Measurements from ENCODE around the gene DENR.
"Not testable (repeated sequence)": the region's sequence is repeated elsewhere in the genome, so short reads cannot be mapped to it uniquely, and the experiment has no call there.

DENR gene

DNA sequence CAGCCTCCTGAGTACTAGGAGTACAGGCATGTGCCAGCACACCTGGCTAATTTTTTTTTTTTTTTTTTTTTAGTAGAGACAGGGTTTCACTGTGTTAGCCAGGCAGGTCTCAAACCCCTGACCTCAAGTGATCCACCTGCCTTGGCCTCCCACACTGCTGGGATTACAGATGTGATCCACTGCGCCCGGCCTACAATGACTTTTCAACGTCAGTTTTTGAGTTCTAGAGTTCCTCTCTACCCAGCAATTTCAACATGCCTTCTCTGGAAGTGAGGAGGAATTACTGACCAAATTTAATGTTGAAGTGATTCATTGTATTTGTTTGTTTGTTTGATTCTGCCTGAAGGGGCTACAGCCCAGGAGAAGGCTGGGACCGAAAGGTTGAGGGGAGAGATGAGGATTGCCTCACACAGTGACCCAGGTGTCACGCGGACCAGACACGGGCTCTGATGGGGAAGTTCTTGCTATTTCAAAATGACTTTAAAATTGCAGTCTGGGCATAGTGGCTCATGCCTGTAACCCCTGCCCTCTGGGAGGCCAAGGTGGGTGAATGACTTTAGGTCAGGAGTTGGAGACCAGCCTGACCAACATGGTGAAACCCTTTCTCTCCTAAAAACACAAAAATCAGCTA, 8.6 kb upstream of the DENR start:
- DNase-seq, result no peak

DNA sequence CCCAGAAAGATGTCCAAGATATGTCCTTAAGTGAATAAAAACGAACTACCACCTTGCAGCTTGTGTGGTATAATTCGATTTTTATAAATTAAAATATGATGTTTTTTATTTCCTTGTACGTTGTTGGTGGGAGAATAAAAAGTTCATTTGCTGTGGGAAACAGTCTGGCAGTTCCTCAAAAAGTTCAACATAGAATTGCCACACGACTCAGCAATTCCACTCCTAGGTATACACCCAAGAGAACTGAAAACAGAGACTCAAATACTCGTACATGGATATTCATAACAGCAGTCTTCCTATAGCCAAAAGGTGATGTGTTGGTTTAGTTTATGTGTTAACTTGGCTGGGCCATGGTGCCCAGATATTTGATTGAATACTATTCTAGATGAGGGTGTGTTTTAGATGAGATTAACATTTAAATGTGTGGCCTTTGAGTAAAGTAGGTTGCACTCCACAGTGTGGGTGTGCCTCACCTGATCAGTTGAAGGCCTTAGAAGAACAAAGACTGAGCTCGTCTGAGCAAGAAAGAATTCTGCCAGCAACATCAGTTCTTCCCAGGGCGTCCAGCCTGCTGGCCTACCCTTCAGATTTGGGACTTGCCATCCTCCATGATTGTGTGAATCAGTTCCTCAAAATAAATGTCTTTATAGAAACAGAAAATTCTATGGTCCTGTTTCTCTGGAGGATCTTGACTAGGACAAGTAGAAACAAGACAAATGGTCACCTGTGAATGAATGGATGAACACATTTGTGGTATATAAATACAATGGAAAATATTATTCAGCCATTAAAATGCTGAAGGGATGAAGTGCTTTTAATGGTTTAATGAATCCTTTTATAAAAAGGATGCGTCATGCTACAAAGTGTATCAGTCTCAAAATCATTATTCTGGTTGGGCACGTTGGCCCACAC, 5.1 kb upstream of the DENR start:
- DNase-seq, result no peak

DNA sequence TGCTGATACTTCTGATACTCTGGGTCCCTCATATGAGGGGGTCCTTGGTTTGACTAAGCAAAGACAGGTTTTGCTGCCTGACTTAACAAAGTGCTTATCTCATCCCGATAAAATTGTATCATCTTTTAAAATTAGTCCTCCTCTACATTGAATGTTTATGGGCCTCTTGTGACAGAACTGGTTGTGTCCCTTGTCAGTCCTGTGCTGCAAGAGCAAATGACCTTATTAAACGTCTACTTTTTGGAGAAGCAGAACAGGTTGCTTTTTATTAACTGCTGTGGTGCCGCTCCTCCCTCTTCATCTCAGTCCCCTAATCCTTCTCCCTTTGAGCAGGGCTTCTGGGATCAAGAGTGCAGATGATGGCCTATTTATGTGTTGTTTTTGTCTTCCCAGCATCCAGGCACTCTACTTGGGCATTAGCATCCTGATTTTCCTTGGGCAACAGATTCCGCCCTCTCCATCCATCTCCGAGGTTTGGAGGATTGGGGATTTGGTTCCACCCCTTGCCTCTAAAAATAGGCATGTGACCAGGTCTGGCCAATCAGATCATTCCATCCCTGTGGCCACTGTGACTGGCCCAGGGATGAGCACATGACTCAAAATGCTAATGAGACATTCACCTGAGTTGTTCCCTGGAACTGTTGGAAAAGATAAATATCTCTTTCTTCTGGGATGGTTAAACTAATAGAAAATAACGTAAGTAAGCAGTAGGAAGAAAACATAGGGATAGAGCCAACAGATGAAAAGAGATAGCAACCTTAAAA, 2.9 kb upstream of the DENR start:
- no peak for DNase-seq

DNA sequence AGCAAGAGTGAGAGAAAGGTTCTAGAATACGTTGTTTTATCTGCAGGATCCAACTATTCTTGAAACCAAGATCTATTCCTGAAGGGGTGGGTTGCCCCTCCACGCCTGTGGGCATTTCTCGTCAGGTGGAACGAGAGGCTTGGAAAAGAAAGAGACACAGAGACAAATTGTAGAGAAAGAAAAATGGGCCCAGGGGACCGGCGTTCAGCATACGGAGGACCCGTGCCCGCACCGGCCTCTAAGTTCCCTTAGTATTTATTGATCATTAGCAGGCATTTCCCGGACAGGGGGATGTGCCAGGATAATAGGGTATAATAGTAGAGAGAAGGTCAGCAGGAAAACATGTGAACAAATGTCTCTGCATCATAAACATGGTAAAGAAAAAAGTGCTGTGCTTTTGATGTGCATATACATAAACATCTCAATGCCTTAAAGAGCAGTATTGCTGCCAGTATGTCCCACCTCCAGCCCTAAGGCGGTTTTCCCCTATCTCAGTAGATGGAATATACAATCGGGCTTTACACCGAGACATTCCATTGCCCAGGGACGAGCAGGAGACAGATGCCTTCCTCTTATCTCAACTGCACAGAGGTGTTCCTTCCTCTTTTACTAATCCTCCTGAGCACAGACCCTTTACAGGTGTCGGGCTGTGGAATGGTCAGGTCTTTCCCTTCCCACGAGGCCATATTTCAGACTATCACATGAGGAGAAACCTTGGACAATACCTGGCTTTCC, 1.7 kb upstream of the DENR start:
- not testable (repeated sequence) for DNase-seq

DNA sequence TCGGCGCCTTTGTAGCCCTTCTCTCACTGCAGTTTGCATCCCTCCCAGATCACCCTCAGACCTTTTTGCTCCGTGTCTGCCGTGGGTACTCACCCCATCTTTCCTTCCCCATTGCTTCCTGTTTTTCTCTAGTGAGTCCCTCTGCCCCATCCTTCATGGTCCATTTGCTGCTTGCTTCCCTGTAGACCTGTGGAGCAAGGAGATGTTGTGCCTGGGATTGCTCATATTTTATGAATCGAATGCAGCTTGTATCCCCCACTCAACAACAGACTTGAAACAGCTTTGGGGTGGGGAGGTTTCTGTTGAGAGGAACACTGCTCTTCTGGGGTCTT, 661 bp downstream of the DENR start:
- no peak for DNase-seq

DNA sequence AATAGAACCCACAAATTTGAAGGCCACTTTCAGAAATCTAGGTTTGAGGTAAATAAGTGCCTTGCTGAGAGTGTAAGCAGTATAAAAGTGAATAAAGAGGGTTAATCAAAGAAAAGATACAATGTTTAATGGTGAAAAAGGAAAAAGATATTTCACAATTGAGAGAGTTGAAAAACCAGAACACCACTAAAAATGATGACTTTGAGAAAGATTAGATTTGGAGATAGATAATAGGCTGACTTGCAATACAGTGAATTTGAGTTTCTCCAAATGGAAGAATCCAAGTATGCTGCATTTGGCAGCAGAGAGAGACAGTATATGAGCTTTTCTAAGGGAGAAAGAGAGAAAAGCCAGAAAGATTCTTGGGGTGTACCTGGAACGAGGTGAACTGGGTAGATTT, 2.2 kb downstream of the DENR start:
- DNase-seq, result no peak

DNA sequence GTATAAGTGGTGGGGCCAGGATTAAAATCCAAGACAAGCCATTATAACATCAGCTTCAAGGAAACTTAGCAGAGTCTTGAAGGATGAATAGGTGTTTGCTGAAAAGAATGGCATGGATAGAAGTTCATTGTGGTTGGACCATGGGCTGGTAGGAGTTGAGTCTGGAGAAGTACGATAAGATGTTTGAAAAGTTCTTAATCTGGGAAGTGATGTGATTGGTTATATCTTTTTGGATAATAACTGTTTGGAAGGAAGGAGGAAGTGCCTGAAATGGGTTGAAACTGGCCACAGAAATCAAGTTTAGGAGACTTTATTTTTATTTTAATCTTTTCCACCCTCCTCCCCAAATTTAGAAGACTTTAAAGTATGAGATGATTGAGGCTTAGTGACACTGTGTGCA, 4.9 kb downstream of the DENR start:
- DNase-seq, result no peak

DNA sequence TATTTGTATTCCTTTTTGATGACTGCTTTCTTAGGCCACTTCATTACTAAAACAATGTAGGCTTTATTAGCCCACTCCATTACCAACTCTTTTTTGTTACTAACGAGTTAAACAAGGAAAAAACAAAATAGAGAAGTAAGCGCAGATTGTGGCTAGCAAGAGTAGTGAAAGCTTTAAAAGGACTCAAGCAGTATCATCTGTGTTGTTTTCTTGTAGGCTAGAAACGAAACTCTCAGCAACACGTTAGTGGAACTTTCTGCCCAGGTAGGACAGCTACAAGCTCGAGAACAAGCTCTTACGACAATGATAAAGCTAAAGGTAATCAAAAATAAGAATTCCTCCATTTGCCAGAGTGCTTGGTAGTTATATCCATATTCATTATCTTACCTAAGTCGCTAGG, 32.9 kb downstream of the DENR start:
- no peak for DNase-seq

DNA sequence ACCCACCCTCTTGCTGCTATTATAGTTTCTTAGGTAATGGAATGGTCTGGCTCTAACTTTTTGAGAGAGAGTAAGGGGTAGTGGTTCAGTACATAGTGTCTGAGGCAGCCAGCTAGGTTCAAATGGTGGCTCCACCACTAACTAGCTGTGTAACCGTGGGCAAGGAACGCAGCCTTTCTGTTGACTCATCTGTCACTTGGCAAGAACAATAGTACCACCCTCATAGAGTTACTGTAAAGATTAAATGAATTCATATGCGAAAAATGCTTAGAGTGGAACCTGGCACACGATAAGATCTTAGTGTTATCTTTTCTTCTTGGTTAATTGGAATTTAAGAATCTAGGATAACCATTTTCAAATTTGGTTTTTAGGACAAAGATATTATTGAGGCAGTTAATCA, 35.8 kb downstream of the DENR start:
- DNase-seq, result no peak

DNA sequence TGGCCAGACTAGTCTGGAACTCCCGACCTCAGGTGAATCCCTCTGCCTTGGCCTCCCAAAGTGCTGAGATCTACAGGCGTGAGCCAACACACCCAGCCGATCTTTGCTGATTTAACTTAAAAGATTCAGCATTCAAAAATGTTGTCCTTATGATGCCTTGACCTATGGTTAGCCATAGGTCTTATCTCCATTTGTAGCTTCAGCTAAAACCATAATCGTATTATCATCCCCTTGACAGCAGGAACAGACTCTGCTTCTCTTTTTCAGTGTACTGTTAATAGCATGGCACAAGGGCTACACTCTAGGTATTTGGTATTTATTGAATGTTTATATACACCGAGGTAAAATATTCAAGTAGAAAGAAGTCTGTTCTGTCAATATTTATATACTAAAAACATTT, 37.0 kb downstream of the DENR start:
- no peak for DNase-seq

DNA sequence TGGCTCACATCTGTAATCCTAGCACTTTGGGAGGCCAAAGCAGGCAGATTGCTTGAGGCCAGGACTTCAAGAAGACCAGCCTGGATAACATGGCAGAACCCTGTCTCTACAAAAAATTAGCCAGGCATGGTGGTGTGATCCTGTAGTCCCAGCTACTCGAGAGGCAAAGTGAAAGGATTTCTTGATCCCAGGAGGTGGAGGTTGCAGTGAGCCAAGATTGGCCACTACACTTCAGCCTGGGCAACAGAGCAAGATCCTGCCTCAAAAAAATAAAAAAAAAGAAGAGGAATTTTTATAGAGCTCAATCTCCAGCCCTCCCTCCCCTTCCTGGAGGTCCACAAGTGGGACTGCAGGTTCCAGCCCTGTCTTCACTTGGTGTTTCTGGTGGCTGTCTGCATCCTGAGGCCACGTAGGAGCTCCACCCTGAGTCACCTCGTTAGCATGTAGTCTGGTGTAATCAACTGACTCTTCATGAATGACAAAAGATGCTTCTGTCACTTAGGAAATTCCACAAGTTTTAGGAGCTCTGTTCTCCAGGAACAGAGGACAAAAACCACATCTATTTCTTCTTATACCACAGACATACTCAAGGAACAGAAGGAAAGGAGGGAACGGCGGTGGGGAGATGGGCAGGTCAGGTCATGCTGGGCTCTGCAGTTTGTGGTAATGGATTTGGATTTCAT, 37.9 kb downstream of the DENR start:
- no peak for DNase-seq

DNA sequence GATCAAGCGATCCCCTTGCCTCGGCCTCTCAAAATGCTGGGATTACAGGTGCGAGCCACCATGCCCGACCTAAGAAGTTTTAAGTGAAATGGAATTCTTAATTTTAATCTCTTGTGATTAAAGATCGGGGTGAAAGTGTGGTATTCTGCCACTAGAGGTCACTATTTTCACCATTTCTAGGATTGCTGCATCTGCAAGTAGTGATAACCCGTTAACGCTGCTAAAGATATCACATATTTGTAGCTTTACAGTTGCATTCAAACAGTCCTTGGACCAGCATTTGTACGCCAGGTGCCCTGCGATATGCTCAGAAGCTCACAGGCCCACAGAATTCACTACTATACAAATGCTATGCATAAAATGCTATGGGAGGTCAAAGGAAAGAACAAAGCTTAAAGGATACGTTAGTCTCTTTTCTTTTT, 41.1 kb downstream of the DENR start:
- DNase-seq, result peak; percentile 42

DNA sequence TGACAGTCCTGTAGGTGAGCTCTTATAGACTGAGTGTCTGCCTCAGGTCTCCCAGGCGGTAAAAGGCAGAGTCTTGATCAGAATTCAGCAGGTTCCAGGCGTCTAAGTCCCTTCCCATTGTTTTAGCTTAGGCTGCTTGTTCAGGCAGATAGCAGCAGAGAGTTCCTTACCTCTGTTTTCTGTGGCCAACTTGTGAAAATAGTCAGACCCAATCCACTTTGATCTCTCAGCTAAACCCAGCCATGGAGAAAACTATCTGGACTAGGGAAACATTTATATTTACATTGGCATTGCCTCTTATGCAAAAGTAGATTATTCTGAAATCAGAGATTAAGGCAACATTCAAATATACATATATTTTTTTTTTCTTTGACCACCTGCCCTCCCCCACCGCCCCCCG, 43.2 kb downstream of the DENR start:
- no peak for DNase-seq

DNA sequence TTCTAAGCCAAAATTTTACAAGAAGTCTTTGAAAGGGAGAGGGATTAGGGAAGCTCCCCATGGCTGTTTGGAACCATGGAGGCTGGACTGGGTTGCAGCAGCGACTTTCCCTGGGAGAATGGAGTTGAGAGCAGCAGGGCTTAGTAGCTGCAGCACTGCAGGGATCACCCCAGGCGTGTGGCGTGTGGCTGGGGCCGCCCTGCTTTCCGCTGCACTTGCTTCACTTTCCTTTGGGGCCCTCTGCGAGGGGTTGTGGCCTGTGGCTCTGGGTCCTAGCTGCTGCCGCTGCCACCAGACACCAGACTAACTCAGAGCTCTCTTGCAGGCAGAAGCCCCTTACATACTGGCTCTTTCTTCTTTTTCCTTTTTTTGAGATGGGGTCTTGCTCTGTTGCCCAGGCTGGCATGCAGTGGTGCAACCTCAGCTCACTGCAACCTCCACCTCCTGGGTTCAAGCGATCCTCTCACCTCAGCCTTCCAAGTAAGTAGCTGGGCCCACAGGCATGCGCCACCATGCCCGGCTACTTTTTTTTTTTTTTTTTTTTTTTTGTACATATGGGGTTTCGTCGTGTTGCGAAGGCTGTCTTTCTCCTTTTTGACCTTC, 47.1 kb downstream of the DENR start:
- DNase-seq, result no peak

DNA sequence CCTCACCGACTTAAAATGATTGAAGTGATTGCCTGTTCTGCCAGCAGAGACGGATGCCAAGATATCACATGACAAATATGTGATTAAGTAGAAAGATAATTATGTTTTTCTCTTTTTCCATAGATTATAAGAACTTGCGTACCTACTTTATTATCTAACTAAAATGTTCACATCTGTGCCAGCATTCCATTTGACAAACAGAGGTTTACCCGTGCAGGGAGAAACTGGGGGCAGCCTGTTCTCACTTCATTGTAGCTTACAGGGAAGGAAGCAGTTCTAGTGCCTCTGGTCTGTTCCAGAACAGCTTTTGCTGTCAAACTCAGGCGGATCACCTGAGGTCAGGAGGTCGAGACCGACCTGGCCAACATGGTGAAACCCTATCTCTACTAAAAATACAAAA, 51.3 kb downstream of the DENR start:
- no peak for DNase-seq

DNA sequence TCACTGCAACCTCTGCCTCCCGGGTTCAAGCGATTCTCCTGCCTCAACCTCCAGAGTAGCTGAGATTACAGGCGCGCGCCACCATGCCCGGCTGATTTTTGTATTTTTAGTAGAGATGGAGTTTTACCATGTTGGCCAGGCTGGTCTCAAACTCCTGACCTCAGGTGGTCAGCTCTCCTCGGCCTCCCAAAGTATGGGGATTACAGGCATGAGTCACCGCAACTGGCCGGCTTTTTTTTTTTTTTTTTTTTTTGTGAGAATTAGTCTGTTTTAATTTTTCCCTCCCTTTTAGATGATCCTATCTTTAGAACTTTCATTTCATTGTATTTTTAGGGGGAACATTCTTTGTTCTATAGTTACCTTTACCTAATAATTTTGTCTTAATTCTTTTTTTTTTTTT, 52.3 kb downstream of the DENR start:
- DNase-seq, result not testable (repeated sequence)

DNA sequence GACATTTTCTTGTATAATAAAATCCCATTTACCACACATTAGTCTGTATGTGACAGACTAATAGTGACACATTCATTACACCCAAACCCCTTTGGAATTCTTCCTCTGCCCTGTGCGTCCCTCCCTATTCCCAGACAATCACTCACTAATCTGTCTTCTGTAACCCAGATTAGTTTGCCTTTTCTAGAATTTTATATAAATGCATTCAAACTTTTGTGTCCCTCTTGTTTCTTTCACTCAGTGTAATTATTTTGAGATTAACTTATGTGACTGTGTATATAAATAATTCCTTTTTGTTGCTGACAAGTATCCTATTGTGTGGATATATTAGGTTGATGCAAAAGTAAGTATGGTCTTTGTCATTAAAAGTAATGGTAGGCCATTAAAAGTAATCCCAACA, 55.0 kb downstream of the DENR start:
- no peak for DNase-seq

DNA sequence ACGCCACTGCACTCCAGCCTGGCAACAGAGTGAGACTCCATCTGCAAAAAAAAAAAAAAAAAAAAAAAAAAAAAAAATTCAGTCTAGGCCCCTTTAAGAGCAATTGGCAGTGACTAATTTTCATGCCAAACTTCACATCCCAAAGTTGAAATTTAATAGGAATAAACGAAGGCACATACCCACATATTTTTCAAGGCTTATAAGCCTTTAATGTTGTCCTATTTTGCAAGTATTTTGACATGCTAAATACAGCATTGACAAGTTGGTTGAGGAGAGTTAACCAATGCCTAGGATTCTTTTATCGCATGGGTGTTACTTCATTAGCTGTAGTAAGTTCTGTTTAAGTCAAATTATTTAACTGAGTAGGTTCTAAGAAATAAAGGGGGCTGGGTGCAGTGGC, 59.2 kb downstream of the DENR start:
- DNase-seq, result no peak

DNA sequence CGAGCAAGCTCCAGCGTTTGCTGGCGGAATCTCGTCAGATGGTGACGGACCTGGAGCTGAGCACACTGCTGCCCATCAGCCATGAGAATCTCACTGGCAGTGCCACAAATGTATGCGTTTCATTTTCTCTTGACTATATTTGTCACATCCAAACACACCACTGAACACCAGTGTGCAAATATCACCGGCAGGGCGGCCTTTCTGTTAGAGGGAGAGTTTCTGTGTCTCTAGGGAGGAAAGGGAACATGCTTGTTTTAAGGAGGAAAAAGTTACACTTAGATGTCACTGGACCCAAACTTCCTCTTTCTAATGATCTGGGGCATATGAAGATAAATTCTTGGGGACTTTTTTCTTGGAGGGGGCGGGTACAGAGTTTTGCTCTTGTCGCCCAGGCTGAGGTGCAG, 60.7 kb downstream of the DENR start:
- DNase-seq, result no peak

DNA sequence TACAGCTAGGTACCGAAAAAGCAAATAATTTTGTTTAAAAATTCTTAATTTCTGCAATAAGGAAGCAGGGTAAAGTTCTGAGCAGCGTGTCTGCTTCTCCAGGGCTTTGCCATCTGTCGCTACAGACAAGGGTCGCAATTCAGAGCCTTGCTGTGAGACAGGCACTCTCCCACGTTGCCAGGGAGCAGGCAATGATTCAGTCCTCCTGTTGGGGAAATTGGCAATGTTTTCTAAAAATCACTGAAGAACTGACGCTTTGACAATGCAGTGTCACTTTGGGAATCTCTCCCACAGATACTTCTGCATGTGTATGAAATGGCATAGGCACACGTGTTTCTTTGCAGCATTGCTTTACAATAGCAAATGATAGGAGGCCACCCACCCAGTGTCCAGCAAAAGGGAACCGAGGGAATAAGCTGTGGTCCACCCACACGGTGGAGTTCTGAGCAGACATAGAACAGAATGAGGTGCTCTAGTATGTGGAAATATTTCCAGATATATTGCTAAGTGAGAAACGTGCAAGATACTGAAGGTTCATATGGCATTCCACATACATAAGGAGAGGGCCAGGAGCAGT, 66.7 kb downstream of the DENR start:
- DNase-seq, result peak; percentile 35

DNA sequence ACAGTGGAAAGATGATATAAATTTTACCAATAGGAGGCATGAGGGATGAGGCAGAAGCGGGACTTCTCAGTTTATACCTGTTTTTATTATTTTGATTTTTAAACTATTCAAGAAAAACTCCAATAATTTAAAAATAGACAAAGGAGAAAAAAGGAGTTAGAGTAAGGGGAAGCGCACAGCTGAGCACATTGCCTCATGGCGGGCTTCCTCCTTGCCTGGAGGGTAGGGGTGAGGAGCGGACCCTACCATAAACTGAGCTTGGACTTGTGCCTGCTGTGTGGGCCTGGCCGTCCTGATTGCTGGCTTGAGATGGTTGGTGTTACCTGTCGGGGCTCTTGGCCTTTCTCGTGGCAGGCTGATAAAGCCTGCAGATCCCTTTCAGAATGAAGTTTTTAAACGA, 67.5 kb downstream of the DENR start:
- DNase-seq, result no peak
